CD4-positive, alpha-beta T cell treated with Interleukin-6 at 100 ng/mL for 8 hours (primary cell): Measurements from ENCODE around the gene S100A9.

Experiments used
- DNase-seq: peaks from one replicate; pipeline ENCODE4 v3.0.0-alpha.2; 2020; ENCODE audit warnings: mixed read lengths, low spot score

Gene S100A9

DNA sequence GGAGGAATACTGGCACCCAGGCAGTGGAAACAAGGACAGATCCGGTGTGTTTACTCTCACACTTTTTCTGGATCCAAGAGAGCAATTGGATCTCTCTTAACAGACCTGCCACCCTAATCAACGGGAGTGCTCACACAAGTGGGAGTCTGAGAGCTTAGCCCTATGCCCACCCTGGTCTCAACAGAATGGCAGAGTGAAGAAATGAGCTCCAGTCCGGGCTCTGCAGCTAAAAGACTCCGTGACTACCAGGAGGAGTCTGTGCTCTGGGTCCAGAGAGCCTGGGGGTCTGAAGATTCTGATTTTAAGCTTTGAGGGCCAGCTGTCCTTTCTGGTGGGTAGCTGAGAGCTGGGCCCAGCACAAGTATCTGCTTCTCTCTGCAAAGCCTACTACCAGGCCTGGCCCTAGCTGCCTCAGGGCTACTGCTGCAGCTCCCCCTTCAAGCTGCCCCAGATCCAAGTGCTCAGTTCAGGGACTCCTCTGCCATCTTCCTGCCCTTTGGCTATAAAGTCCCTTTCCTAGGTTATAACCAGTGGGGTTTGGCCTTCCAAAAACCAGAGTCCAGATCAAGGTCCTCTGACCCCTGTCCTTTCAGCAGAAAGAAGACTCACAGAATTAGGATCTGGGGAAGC is 3.9 kb downstream of the S100A9 start:
- no peak for DNase-seq

DNA sequence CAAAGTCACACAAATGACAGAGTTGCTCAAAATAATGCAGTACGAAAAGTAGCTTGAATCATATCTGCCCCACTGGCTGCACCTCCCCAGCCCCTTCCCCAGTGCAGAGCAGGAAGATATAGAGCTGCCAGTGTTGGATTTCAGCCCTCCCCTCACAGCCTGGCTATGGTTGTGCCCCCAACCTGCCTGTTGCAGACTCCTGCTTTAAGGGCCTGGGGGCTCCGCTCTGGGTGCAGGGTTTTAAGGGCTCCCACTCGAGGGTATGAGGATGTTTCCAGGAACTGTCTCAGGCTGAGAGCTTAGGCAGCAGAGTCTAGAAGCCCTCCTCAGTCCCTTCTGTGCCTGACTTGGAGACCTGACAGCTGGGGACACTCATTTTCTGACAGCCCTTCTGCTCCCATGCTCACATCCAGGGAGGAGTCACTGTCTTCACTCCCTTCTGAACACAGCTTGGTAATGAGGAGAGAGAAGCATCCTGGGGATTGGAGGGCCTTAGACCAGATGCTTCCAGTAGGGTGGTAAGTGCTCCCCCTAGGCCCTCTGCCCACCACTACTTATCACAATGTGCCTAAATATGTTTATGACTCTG is 4.6 kb downstream of the S100A9 start:
- no peak for DNase-seq

DNA sequence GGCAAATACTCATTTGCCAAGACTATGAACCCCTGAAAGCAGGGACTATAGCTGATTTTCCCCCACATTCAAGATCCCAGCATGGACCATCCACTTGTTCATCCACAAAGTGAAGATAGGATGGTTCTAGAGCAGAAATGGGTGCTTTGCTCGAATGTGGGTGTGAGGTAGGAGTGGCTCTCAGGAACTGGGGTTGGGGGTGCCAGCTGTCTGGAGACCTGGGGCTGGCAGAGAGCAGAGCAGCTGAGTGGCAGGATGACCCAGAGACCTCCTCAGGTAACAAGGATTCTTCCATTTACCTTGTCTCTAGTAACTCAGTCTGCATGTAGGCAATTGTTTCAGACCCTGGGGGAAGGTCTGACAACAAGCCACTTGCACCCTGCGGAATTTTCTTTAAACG is 6.0 kb downstream of the S100A9 start:
- no peak for DNase-seq

DNA sequence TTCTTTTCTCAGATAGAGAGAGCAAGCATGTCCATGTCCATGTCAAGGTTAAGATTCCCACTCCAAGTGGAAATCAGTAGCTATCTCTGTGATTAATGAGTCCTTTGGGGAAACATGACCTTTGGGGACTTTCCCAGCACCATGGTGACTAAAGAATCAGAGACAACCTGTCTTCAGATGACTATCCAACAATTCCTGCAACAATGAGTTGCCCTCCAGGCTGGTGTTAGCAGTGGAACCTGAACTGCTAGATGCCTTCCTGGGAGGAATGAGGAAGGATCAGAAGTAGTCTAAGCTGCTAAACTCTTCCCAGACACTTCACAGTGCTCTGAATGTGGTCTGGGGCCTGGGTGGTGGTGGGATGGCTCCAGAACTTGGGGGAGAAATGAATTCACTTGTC is 6.5 kb downstream of the S100A9 start:
- no peak for DNase-seq

DNA sequence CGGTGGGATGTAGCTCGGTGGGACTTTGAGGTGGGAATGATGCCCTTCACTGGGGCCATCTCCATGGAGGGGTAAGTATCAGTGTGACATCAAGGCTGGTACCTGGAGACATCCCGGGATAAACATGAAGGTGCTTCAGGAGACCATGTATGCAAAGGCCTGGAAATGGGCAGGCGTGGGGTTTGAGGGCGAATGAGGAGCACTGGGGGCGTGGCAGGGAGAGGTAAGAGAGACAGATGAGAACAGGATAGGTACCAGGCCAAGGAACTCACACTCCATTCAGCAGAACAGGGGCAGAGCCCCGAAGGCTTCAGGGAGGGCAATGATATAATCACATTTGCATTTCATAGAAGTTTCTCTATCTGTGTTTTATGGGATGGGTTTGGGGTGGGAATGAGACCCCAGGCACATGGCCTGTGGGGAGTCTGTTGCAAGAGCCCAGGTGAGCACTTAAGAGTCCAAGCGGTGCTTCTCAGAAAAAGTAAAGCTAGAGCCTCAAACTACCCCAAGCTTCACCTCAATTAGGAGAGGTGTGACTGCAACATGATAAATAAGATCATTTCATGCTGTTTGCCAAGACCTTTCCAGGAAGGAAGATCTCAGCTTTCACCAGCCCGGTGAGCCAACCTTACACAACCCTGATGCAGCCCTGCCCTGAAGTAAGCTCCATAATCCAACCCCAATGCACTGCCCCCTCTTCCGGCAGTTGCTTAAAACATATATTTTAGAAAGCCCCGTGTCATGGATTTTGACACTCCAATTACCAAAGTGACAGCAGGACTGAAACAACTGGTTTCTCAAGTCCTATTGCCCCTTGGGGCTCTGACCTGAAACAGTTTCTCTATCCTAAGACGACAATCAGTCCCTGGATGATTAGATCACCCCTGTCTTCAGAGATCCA is 7.4 kb downstream of the S100A9 start:
- no peak for DNase-seq

- DNase-seq = no peak
Measured at GRCh38 chr1:153365696-153366095, 8.0 kb downstream of the S100A9 start.

- DNase-seq = no peak
Measured at GRCh38 chr1:153366261-153366660, 8.6 kb downstream of the S100A9 start.

DNA sequence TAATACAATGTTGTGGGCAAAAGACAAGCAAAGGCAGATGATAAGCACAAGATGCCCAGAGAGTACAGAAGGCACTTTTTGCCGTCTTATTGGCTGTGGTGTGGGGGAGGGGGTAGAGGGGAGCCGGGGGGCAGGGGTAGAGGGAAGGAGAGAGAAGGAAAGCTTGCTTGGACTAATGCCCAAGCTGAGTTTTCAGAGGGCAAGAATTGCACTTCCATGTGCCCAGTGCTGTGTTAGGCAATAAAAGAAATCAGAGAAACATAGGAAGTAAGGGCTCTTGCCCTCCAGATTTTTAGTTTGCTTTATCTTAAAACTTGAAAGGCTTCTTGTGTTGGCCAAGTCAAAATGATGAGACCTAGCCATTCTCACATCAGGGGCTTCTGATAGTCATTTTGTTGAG is 9.4 kb downstream of the S100A9 start:
- no peak for DNase-seq

DNA sequence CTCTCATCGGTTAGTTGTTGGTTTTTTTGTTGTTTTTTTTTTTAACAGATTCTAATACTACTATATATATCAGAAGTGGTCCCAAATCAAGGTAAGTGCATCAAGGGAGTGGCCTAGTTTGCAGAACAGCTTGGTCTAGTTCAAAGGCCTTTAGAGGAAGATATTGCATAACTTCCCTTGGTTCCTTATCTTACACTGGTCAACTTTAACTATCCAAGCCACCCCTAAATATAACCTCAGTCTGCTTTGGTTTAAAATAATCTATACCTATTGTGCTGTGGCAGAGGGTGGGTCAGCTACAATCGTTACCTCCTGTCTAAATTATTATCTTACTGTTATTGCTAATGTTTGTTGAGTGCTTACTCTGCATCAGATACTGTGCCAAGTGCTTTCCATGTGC is 10.8 kb downstream of the S100A9 start:
- DNase-seq = no peak

DNA sequence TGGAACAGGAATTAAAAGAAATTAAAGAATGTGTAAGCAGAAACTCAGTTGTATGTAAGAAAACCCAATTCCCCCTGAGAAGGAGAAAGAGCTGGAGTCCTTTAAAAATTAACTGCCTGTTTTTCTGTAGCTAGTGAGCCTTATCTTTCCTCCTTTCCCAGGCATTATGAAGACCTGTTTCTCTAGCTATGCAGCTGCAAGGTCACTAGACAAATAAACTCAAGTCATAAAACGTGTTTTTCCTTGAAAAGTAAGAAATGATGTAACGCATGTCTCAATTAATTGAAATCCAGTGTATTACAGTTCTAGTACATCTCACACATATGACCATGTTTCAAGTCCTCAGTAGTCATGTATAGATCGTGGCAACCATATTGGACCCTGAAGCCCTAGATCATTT is 12.5 kb downstream of the S100A9 start:
- DNase-seq = no peak

GRCh38 chr1:153371231-153371630 is 13.6 kb downstream of the S100A9 start:
- no peak for DNase-seq

DNA sequence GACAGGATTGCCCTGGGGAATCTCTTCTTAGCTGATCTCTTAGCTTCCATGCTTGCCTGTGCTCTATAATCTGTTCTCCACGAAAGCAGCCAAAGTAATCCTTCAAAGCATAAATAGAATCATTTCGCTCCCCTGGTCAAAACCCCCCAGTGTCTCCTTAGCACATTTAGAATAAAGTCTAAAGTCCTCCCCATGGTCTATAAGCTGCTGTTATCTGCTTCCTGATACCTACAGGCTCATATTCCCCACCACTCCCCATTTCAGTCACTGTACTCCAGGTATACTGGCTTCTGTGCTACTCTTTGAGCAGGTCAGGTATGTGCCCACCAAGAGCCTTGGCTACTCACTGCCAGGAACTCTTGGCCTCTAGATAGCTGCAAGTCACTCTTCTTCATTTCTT is 14.9 kb downstream of the S100A9 start:
- DNase-seq = no peak

- no peak for DNase-seq
Measured at GRCh38 chr1:153374071-153374470, 16.4 kb downstream of the S100A9 start.

- DNase-seq = no peak
Measured at GRCh38 chr1:153375511-153375910, 17.9 kb downstream of the S100A9 start, which contains the start of gene S100A12. S100A12 (minus strand) TSS chr1:153375621; CDS start chr1:153374592, 1,029 bp downstream.

- no peak for DNase-seq
Measured at GRCh38 chr1:153379591-153379990, 21.9 kb downstream of the S100A9 start.

GRCh38 chr1:153380711-153381110 is 23.1 kb downstream of the S100A9 start:
- DNase-seq = no peak

GRCh38 chr1:153384958-153385580 is 27.4 kb downstream of the S100A9 start:
- DNase-seq = no peak

DNA sequence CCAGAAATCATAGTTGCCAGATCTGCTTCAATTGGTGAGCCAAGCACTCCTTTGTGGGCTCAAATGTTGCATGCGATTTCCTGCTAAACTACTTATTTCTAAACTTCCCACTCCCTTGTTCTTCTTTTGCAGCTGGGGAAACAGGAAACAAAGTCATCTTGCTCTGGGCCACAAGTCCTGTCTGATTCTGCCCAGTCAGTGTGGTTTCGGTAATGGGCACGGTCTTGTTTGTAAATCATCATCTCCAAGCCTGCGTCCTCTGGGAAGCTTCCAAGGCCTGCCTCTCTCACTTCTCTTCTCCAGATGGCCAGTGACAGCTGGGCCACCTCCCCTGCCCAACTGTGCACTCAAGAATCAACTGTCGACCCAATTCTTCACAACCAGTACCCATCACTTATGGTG is 28.8 kb downstream of the S100A9 start:
- DNase-seq = no peak

DNA sequence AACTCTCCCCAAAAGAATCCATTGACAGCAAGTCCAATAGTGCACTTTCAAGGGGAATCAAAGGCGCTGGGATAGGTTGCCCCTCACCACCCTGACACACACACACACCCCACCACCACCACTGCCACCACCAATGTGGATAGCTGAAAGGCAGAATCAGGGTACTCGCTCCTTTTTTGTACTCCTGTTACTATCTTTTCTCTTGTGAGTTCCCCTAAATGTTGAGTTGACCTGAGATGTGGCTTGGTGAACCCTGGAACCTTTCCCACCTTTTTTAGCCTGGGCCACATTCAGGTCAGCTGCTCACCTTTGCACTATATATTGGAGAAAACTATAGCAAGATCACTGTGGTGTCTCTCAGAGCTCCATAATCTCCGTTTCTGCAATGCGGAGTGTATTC is 29.3 kb downstream of the S100A9 start:
- no peak for DNase-seq

- DNase-seq = no peak
Measured at GRCh38 chr1:153387785-153388184, 30.1 kb downstream of the S100A9 start.

- no peak for DNase-seq
Measured at GRCh38 chr1:153389401-153389800, 31.7 kb downstream of the S100A9 start.

GRCh38 chr1:153389973-153390879 is 32.6 kb downstream of the S100A9 start:
- DNase-seq = no peak
